Psoas muscle (tissue), 8 donors: Measurements from ENCODE around the gene WNT5A. TPM values are rescaled to one million over a fixed set of nuclear protein-coding genes. Genes with fewer than 3 reads are reported as not detected.
"Not testable (repeated sequence)": the region's sequence is repeated elsewhere in the genome, so short reads cannot be mapped to it uniquely, and the experiment has no call there.

Experiments used
- ATAC-seq, 4 donors: fragments of 200-7000 bp; cut with Tn5 transposase; one replicate each; pipeline ENCODE4 v1.9.1; 2020; ENCODE audit warnings: moderate library complexity in 3 of 4, mild to moderate bottlenecking in 2 of 4
- DNase-seq, 2 donors: peaks; one replicate each; pipeline ENCODE4 v3.0.0-alpha.2; 2020
- H3K27ac ChIP-seq: fragments of 200-600 bp; one replicate; pipeline ENCODE4 v1.8.0; 2022
- H3K27me3 ChIP-seq, 3 donors: fragments of 200-600 bp in 1 of 3; one replicate each; pipeline versions ENCODE4 v1.6.1 to v1.8.0; 2013 to 2022; ENCODE audit warnings: low read length in 2 of 3, mild to moderate bottlenecking in 2 of 3, moderate library complexity in 1 of 3; ENCODE audit not compliant: insufficient read depth in 3 of 3
- H3K36me3 ChIP-seq, 2 donors: fragments of 200-600 bp in 1 of 2; one replicate each; pipeline versions ENCODE4 v1.6.1 to v1.8.0; 2013 to 2022; ENCODE audit warnings: low read depth in 1 of 2, mild to moderate bottlenecking in 1 of 2, moderate library complexity in 1 of 2; ENCODE audit not compliant: insufficient read depth in 1 of 2
- H3K4me1 ChIP-seq: fragments of 200-600 bp; one replicate; pipeline ENCODE4 v1.8.0; 2022
- H3K4me3 ChIP-seq: fragments of 200-600 bp; one replicate; pipeline ENCODE4 v1.8.0; 2022; ENCODE audit warnings: mild to moderate bottlenecking
- H3K9me3 ChIP-seq: fragments of 200-600 bp; one replicate; pipeline ENCODE4 v1.8.0; 2022
- WGBS, 3 donors: extraction: QIAGEN DNeasy Blood & Tissue Kit; methylation state at CpG; one replicate each; pipeline versions ENCODE4 v1.1.6 to v1.1.7; 2013; 5-methylcytosine and 5-hydroxymethylcytosine counted together
- intact Hi-C, 2 donors: fragments of 100-400 bp; cut with DNase I; formaldehyde crosslinking; loops; one replicate each; pipeline versions ENCODE4 v1.11.0 to v1.14.2; 2022
- polyA plus RNA-seq, 3 donors: library from polyadenylated mRNA; stranded (reverse); fragments of 200-250 nt; gene quantifications; one replicate each; pipeline ENCODE4 v1.2.3, GENCODE V29; 2013
- total RNA-seq, 4 donors: library from RNA; stranded (reverse); fragmentation: NEBNext Ultra II Directional in 2 of 4; extraction: Animal tissue kit (Norgen Biotek cat#: 25700) in 2 of 4; gene quantifications; one replicate each; pipeline versions ENCODE4 v1.2.1 to v1.2.4, GENCODE V29; 2021 to 2023
- TF ChIP-seq, protein P1 (sequence below): fragments of 200-600 bp; IDR thresholded peaks from one replicate; pipeline ENCODE4 v1.8.0; 2022; ENCODE audit warnings: antibody characterized with exemption
- donor health status: healthy with polysubstance abuse.
- donor health status: DM: no; HTN: no; CAD: no; lungs with moderate emphysema.
- donor health status: Bipolar disorder and iron deficiency.
- donor health status: healthy.
- donor health status: DM: yes; HTN: yes; CAD: no.
- donor health status: DM: no; HTN: no; CAD: no.
- donor health status: DM: no; HTN: no; CAD: no.
- donor health status: DM: yes; HTN: yes; CAD: no.

The WNT5A gene
- total and polyA plus RNA-seq, 7 donors, result 0.43 to 6.2 (median 1.1) TPM

DNA sequence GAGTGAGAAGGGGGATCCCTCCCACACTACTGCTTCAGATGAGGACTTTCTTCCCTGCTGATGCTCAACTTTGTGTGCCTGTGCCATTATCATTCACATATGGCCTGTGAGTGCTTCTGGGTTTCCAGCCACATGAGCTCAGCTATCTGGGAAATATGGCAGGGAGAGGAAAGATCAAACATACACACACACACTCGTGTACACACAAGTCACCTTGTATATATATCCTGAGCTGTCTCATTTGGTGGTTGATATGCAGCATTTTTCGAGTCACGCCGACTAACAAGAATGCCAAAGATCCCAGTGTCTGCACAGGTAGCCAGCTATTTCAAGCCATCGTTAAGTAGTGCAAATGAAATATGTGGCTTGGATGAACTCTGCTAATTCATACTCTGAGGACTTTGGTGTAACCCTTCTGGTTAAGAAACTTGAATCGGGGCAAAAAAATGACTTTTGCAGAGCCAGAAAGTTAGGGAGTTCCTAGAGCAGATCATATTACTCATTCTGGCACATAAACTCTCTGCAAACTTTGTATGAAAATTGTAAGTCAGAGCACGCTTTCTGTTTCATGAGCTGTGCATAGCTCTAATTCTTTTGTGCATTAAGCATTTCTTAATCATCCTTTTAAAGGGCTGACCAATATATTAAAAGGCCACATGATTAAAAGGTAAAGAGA, 24.9 kb upstream of the WNT5A start:
- no peak overlapping the region for H3K27ac ChIP-seq
- H3K27me3 ChIP-seq, result peaks cover 0 to 5% (median 0%) of the 10 kb centered on the region in 3 donors
- ATAC-seq, result no peak
- H3K4me3 ChIP-seq, result no peak overlapping the region
- intact Hi-C loops, result no loop called here
- no peaks in the 10 kb centered on the region for H3K4me1 ChIP-seq
- no peak for DNase-seq
- 34 to 47% (median 43%) methylated on average over 7 of the region's 7 CpGs for WGBS, 3 donors
- no peaks in the 10 kb centered on the region for H3K36me3 ChIP-seq
- TF ChIP-seq, protein P1, sequence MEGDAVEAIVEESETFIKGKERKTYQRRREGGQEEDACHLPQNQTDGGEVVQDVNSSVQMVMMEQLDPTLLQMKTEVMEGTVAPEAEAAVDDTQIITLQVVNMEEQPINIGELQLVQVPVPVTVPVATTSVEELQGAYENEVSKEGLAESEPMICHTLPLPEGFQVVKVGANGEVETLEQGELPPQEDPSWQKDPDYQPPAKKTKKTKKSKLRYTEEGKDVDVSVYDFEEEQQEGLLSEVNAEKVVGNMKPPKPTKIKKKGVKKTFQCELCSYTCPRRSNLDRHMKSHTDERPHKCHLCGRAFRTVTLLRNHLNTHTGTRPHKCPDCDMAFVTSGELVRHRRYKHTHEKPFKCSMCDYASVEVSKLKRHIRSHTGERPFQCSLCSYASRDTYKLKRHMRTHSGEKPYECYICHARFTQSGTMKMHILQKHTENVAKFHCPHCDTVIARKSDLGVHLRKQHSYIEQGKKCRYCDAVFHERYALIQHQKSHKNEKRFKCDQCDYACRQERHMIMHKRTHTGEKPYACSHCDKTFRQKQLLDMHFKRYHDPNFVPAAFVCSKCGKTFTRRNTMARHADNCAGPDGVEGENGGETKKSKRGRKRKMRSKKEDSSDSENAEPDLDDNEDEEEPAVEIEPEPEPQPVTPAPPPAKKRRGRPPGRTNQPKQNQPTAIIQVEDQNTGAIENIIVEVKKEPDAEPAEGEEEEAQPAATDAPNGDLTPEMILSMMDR, result no peak
- H3K9me3 ChIP-seq, result no peaks in the 10 kb centered on the region

GRCh38 chr3:55508335-55508734, 21.2 kb upstream of the WNT5A start:
- Histone ChIP-seq H3K4me3 (no peak overlapping the region), H3K27me3 (no peaks in the 10 kb centered on the region), H3K4me1 (no peaks in the 10 kb centered on the region), H3K9me3 (no peaks in the 10 kb centered on the region), H3K36me3 (no peaks in the 10 kb centered on the region), H3K27ac (no peak overlapping the region)
- WGBS, 3 donors, result 92 to 96% (median 93%) methylated on average over 8 of the region's 8 CpGs
- intact Hi-C loops, result no loop called here
- TF ChIP-seq, protein P1, result no peak
- no peak for ATAC-seq
- no peak for DNase-seq

DNA sequence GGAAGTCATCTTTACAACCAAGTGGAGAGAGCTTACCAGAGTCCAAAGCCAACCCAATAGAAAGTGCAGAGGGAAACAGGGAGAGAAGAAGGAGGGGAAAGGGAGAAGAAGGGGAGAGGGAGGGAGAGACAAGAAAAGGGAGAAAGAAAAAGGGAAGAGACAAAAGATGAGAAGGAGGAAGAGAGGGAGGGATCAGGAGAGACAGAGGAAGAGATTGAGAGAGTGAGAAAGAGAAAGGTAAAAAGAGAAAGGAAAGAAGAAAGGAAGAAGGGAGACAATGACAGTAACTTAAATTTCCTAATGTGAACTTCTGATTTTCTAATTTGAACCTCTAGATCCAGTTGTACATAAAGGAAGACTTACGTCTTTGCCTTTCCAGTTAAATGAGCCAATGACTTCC, 20.7 kb upstream of the WNT5A start:
- Histone ChIP-seq H3K9me3 (no peaks in the 10 kb centered on the region), H3K27me3 (no peaks in the 10 kb centered on the region), H3K4me1 (no peaks in the 10 kb centered on the region), H3K27ac (no peak overlapping the region), H3K36me3 (no peaks in the 10 kb centered on the region), H3K4me3 (no peak overlapping the region)
- WGBS, 3 donors, result 85 to 90% (median 87%) methylated on average over 1 of the region's 1 CpG
- DNase-seq, result no peak
- TF ChIP-seq, protein P1, result no peak
- ATAC-seq, result no peak
- intact Hi-C loops, result no loop called here

DNA sequence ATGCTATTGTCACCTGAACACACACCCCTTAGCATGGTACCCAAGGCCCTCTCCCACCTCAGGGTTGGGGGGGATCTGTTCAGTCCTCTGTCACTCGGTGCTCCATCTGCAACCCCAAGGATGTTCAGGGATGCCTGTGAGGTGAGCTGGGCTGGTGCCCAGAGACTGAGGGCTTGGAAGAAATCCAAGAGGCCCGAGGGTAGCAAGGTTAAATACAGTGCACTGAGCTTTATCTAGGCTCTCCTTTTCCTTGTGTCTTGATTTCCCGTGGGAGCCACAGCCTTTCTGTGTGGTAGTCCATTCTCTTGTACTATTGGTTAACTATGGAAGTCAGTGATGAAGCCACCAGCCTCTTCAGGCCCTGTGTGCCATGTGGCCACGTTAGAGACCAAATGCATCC, 18.7 kb upstream of the WNT5A start:
- no peaks in the 10 kb centered on the region for H3K36me3 ChIP-seq
- H3K27ac ChIP-seq, result no peak overlapping the region
- no peaks in the 10 kb centered on the region for H3K4me1 ChIP-seq
- ATAC-seq (no peak), DNase-seq (no peak)
- WGBS, 3 donors, result 66 to 73% (median 71%) methylated on average over 4 of the region's 4 CpGs
- intact Hi-C loops, result no loop called here
- TF ChIP-seq, protein P1, result no peak
- no peaks in the 10 kb centered on the region for H3K27me3 ChIP-seq
- H3K4me3 ChIP-seq, result no peak overlapping the region
- H3K9me3 ChIP-seq, result no peaks in the 10 kb centered on the region

GRCh38 chr3:55505102-55505501, 18.0 kb upstream of the WNT5A start:
- DNase-seq, H3K9me3 ChIP-seq, H3K4me1 ChIP-seq, H3K4me3 ChIP-seq, ATAC-seq, H3K36me3 ChIP-seq, intact Hi-C loops, H3K27ac ChIP-seq, H3K27me3 ChIP-seq: not testable (repeated sequence)
- WGBS, 3 donors, result 50 to 63% (median 62%) methylated on average over 6 of the region's 6 CpGs
